Stomach smooth muscle (tissue), 2 donors: ENCODE measurements around the gene GPR176.
A peak's percentile ranks its signal among the peaks of the same experiment; 100 is the strongest.
"Not testable (repeated sequence)": the region's sequence is repeated elsewhere in the genome, so short reads cannot be mapped to it uniquely, and the experiment has no call there.

Experiments used
- H3K27ac ChIP-seq: one replicate; pipeline ENCODE4 v1.7.0; 2013; ENCODE audit warnings: mild to moderate bottlenecking, low read length, inconsistent platforms
- H3K27me3 ChIP-seq, 2 donors: one replicate each; pipeline ENCODE4 v1.7.0; 2013; ENCODE audit warnings: low read length in 2 of 2; ENCODE audit not compliant: insufficient read depth in 2 of 2, control insufficient read depth in 1 of 2
- H3K36me3 ChIP-seq, 2 donors: one replicate each; pipeline ENCODE4 v1.7.0; 2013; ENCODE audit warnings: low read length in 2 of 2; ENCODE audit not compliant: control insufficient read depth in 2 of 2, insufficient read depth in 2 of 2
- H3K4me1 ChIP-seq: one replicate; pipeline ENCODE4 v1.7.0; 2013; ENCODE audit warnings: low read length; ENCODE audit not compliant: control insufficient read depth, insufficient read depth
- H3K4me3 ChIP-seq, 2 donors: one replicate each; pipeline ENCODE4 v1.7.0; 2013; ENCODE audit warnings: low read length in 2 of 2
- H3K9ac ChIP-seq, 2 donors: one replicate each; pipeline ENCODE4 v1.7.0; 2013; ENCODE audit warnings: low read length in 2 of 2, mild to moderate bottlenecking in 1 of 2
- H3K9me3 ChIP-seq, 2 donors: one replicate each; pipeline ENCODE4 v1.7.0; 2013; ENCODE audit warnings: low read length in 2 of 2; ENCODE audit not compliant: control insufficient read depth in 2 of 2
- donor health status: healthy.
- donor health status: Pancreatic carcinoma.

Gene GPR176

GRCh38 chr15:39918688-39919385 is 1.2 kb downstream of the GPR176 start:
- Histone ChIP-seq H3K4me3 (peak overlapping the region in 1 of 2 donors; percentile 80), H3K9me3 (no peaks in the 10 kb centered on the region), H3K27ac (no peak overlapping the region), H3K36me3 (no peaks in the 10 kb centered on the region), H3K9ac (no peak overlapping the region), H3K4me1 (peaks cover 10% of the 10 kb centered on the region), H3K27me3 (peaks cover 3 to 16% of the 10 kb centered on the region in 2 donors)

GRCh38 chr15:39914977-39915376 is 5.1 kb downstream of the GPR176 start:
- Histone ChIP-seq H3K9ac (no peak overlapping the region), H3K4me3 (no peak overlapping the region), H3K9me3 (no peaks in the 10 kb centered on the region), H3K36me3 (no peaks in the 10 kb centered on the region), H3K27me3 (peaks cover 0 to 11% of the 10 kb centered on the region in 2 donors), H3K4me1 (peaks cover 3% of the 10 kb centered on the region), H3K27ac (no peak overlapping the region)

GRCh38 chr15:39909007-39909406 is 11.1 kb downstream of the GPR176 start:
- no peak overlapping the region for H3K27ac ChIP-seq
- H3K4me1 ChIP-seq: no peaks in the 10 kb centered on the region

GRCh38 chr15:39908186-39908585 is 11.9 kb downstream of the GPR176 start:
- Histone ChIP-seq H3K4me3 (no peak overlapping the region), H3K9ac (no peak overlapping the region), H3K27ac (no peak overlapping the region), H3K36me3 (no peaks in the 10 kb centered on the region), H3K4me1 (no peaks in the 10 kb centered on the region), H3K27me3 (peaks cover 0 to 2% of the 10 kb centered on the region in 2 donors), H3K9me3 (no peaks in the 10 kb centered on the region)

More at GRCh38 chr15:39909007-39909406, 11.1 kb downstream of the GPR176 start:
- no peak overlapping the region for H3K9ac ChIP-seq
- H3K36me3 ChIP-seq: no peaks in the 10 kb centered on the region
- H3K4me3 ChIP-seq: no peak overlapping the region
- no peaks in the 10 kb centered on the region for H3K9me3 ChIP-seq
- H3K27me3 ChIP-seq: peaks cover 0 to 2% of the 10 kb centered on the region in 2 donors

GRCh38 chr15:39907216-39907615 is 12.8 kb downstream of the GPR176 start:
- no peak overlapping the region for H3K27ac ChIP-seq
- peaks cover 0 to 2% of the 10 kb centered on the region in 2 donors for H3K27me3 ChIP-seq
- H3K9ac ChIP-seq: no peak overlapping the region
- H3K9me3 ChIP-seq: no peaks in the 10 kb centered on the region
- H3K36me3 ChIP-seq: no peaks in the 10 kb centered on the region
- H3K4me3 ChIP-seq: no peak overlapping the region
- H3K4me1 ChIP-seq: no peaks in the 10 kb centered on the region

GRCh38 chr15:39904115-39904514 is 16.0 kb downstream of the GPR176 start:
- Histone ChIP-seq H3K4me1 (no peaks in the 10 kb centered on the region), H3K4me3 (no peak overlapping the region), H3K9me3 (no peaks in the 10 kb centered on the region), H3K36me3 (no peaks in the 10 kb centered on the region), H3K27ac (no peak overlapping the region), H3K9ac (no peak overlapping the region), H3K27me3 (peaks cover 0 to 2% of the 10 kb centered on the region in 2 donors)

- Histone ChIP-seq H3K36me3 (no peaks in the 10 kb centered on the region), H3K4me3 (no peak overlapping the region), H3K9ac (no peak overlapping the region), H3K27ac (no peak overlapping the region), H3K27me3 (no peaks in the 10 kb centered on the region), H3K4me1 (no peaks in the 10 kb centered on the region), H3K9me3 (no peaks in the 10 kb centered on the region)
Observed at GRCh38 chr15:39898317-39898716, 21.7 kb downstream of the GPR176 start.

GRCh38 chr15:39896846-39897245 is 23.2 kb downstream of the GPR176 start:
- Histone ChIP-seq H3K27ac (no peak overlapping the region), H3K9ac (no peak overlapping the region), H3K4me1 (no peaks in the 10 kb centered on the region), H3K4me3 (no peak overlapping the region), H3K9me3 (no peaks in the 10 kb centered on the region), H3K27me3 (no peaks in the 10 kb centered on the region), H3K36me3 (no peaks in the 10 kb centered on the region)

GRCh38 chr15:39896101-39896500 is 24.0 kb downstream of the GPR176 start:
- Histone ChIP-seq H3K4me3 (no peak overlapping the region), H3K27ac (no peak overlapping the region), H3K9me3 (no peaks in the 10 kb centered on the region), H3K27me3 (no peaks in the 10 kb centered on the region), H3K4me1 (no peaks in the 10 kb centered on the region), H3K36me3 (no peaks in the 10 kb centered on the region), H3K9ac (no peak overlapping the region)

- not testable (repeated sequence) for H3K27ac ChIP-seq, H3K27me3 ChIP-seq, H3K4me3 ChIP-seq, H3K9ac ChIP-seq, H3K36me3 ChIP-seq, H3K9me3 ChIP-seq, H3K4me1 ChIP-seq
Observed at GRCh38 chr15:39893051-39893450, 27.0 kb downstream of the GPR176 start.

GRCh38 chr15:39892418-39892817 is 27.6 kb downstream of the GPR176 start:
- H3K9ac ChIP-seq: no peak overlapping the region
- H3K27ac ChIP-seq: no peak overlapping the region
- H3K4me1 ChIP-seq: no peaks in the 10 kb centered on the region
- no peaks in the 10 kb centered on the region for H3K36me3 ChIP-seq
- no peak overlapping the region for H3K4me3 ChIP-seq
- no peaks in the 10 kb centered on the region for H3K9me3 ChIP-seq
- no peaks in the 10 kb centered on the region for H3K27me3 ChIP-seq
